Thymus (tissue), 11 donors: ENCODE measurements around the gene CSRNP3. TPM values are rescaled to one million over a fixed set of nuclear protein-coding genes. Genes with fewer than 3 reads are reported as not detected.

ENCODE experiments used
- DNase-seq, 9 donors: peaks; one replicate each; pipeline ENCODE4 v3.0.0-alpha.2; 2013; ENCODE audit warnings: low spot score in 9 of 9, low read depth in 6 of 9, missing footprints in 1 of 9
- H3K27ac ChIP-seq, 2 donors: one replicate each; pipeline ENCODE4 v1.5.1; 2013; ENCODE audit warnings: control low read depth in 1 of 2, low read depth in 1 of 2, low read length in 1 of 2, mild to moderate bottlenecking in 1 of 2, moderate library complexity in 1 of 2
- H3K27me3 ChIP-seq, 2 donors: one replicate each; pipeline ENCODE4 v1.5.1; 2013; ENCODE audit warnings: low read length in 1 of 2; ENCODE audit not compliant: control insufficient read depth in 2 of 2, insufficient read depth in 1 of 2
- H3K36me3 ChIP-seq, 2 donors: one replicate each; pipeline ENCODE4 v1.5.1; 2013; ENCODE audit warnings: low read length in 1 of 2, mild to moderate bottlenecking in 1 of 2, moderate library complexity in 1 of 2; ENCODE audit not compliant: control insufficient read depth in 2 of 2, insufficient read depth in 2 of 2
- H3K4me1 ChIP-seq, 2 donors: one replicate each; pipeline ENCODE4 v1.5.1; 2013; ENCODE audit warnings: low read length in 2 of 2; ENCODE audit not compliant: control insufficient read depth in 2 of 2, insufficient read depth in 2 of 2
- H3K4me3 ChIP-seq, 2 donors: one replicate each; pipeline ENCODE4 v1.5.1; 2013; ENCODE audit warnings: low read length in 2 of 2, control low read depth in 1 of 2, mild to moderate bottlenecking in 1 of 2
- H3K9me3 ChIP-seq, 2 donors: one replicate each; pipeline ENCODE4 v1.5.1; 2013; ENCODE audit warnings: low read length in 1 of 2, mild to moderate bottlenecking in 1 of 2; ENCODE audit not compliant: control insufficient read depth in 2 of 2, insufficient read depth in 1 of 2
- WGBS: extraction: QIAGEN DNeasy Blood & Tissue Kit; methylation state at CpG from one replicate; pipeline ENCODE4 v1.1.7; 2013; 5-methylcytosine and 5-hydroxymethylcytosine counted together
- polyA plus RNA-seq: library from polyadenylated mRNA; stranded (reverse); fragments of 200-250 nt; gene quantifications from one replicate; pipeline ENCODE4 v1.2.3, GENCODE V29; 2013
- total RNA-seq: library from RNA; stranded (reverse); fragments of 120-200 nt; gene quantifications from one replicate; pipeline ENCODE4 v1.2.4, GENCODE V29; 2013
- donor health status: healthy.

Gene CSRNP3
- total and polyA plus RNA-seq, 2 donors, result 0.68 to 1.7 TPM

DNA sequence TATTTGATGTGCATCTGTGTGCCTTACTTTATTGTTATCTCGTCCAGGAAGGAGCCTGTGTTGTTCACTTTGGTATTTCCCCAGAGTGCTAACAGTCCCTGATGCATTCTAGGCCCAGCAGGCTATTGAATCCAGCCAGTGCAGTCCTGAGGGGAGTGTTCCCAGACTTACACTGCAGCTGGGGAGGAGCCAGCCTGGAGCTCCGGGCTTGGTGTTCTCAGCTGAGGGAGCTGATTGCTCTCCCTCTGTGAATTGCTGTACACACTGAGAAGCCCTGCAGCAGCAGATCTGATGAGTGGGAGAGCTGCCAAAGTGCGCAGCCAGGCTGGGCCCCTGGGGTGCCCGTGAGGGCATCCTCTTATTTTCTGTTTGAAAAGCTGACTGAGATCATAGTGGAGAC, 165.4 kb downstream of the CSRNP3 start:
- no peak for DNase-seq
- Histone ChIP-seq H3K36me3 (no peaks in the 10 kb centered on the region), H3K4me1 (peaks cover 0 to 4% of the 10 kb centered on the region in 2 donors), H3K4me3 (no peak overlapping the region), H3K9me3 (no peaks in the 10 kb centered on the region), H3K27me3 (no peaks in the 10 kb centered on the region), H3K27ac (no peak overlapping the region)
- 90% methylated on average over 4 of the region's 4 CpGs for WGBS

DNA sequence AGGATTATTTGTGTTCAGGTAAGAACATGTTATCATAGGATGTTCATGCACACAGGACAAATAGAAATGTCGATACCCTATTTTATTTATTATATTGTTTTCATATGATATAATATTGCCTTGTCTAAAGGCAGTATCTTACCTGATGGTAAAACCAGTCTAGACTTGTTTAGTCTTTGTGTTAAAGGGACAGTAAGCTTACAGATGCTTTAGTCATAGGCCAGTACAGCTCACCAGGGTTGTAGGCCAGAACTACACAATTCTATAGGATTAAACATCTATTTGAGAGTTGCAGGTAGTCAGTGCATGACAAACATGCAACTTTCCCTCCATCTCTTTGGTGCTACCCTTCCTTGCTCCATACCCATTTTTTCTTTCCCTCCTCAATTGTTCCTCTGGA, 166.0 kb downstream of the CSRNP3 start:
- H3K36me3 ChIP-seq, result no peaks in the 10 kb centered on the region
- H3K9me3 ChIP-seq, result no peaks in the 10 kb centered on the region
- no peak overlapping the region for H3K4me3 ChIP-seq
- WGBS, result 94% methylated on average over 1 of the region's 1 CpG
- H3K27me3 ChIP-seq, result no peaks in the 10 kb centered on the region
- H3K4me1 ChIP-seq, result peaks cover 0 to under 1% of the 10 kb centered on the region in 2 donors
- no peak for DNase-seq
- H3K27ac ChIP-seq, result no peak overlapping the region

GRCh38 chr2:165636959-165637358, 167.5 kb downstream of the CSRNP3 start:
- H3K9me3 ChIP-seq, result no peaks in the 10 kb centered on the region
- H3K27me3 ChIP-seq, result no peaks in the 10 kb centered on the region
- no peak overlapping the region for H3K4me3 ChIP-seq
- H3K27ac ChIP-seq, result no peak overlapping the region
- WGBS, result 91% methylated on average over 1 of the region's 1 CpG
- H3K36me3 ChIP-seq, result no peaks in the 10 kb centered on the region
- DNase-seq, result no peak
- H3K4me1 ChIP-seq, result no peaks in the 10 kb centered on the region

DNA sequence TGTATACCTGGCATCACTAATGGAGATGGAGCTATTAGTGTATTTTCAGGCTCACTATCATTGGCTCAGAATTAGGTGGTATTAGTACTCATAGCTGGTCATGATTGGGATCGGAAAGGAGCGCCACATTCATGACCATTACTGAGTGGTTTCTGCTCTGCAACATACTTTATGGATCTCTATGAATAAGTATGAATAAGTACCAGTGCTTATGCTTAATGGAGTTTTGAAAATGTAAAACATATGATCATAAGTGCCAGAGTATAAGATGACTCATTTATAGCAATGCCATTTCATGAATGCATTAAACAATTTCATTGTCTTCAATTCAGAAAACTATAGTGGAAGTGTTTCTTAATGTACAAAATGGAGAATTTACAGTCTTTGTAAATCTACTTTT, 167.9 kb downstream of the CSRNP3 start:
- Histone ChIP-seq H3K27ac (no peak overlapping the region), H3K27me3 (no peaks in the 10 kb centered on the region), H3K4me3 (no peak overlapping the region), H3K4me1 (no peaks in the 10 kb centered on the region), H3K9me3 (no peaks in the 10 kb centered on the region), H3K36me3 (no peaks in the 10 kb centered on the region)
- over 99% methylated on average over 2 of the region's 2 CpGs for WGBS
- no peak for DNase-seq

DNA sequence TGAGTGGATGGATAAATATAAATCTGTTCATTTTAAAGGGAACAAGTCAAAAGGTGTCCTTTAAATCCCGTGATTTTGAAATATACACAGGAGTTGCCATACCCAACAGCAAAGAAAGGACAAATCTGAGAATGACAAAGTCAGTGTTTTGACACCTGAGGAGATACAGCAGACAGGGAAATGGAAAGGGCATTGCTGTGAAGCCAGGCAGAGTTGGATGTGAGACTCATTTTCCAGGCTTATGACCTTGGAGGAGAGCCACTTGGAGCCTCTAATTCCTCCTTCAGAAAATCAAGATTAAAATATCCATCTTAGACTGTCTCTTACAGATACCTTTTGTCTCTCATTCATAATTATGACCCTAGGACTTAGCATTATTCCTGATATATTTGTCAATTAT, 170.0 kb downstream of the CSRNP3 start:
- DNase-seq, result no peak
- H3K27me3 ChIP-seq, result no peaks in the 10 kb centered on the region
- 93% methylated on average over 1 of the region's 1 CpG for WGBS
- no peaks in the 10 kb centered on the region for H3K9me3 ChIP-seq
- no peak overlapping the region for H3K27ac ChIP-seq
- no peaks in the 10 kb centered on the region for H3K36me3 ChIP-seq
- H3K4me1 ChIP-seq, result no peaks in the 10 kb centered on the region
- H3K4me3 ChIP-seq, result no peak overlapping the region

DNA sequence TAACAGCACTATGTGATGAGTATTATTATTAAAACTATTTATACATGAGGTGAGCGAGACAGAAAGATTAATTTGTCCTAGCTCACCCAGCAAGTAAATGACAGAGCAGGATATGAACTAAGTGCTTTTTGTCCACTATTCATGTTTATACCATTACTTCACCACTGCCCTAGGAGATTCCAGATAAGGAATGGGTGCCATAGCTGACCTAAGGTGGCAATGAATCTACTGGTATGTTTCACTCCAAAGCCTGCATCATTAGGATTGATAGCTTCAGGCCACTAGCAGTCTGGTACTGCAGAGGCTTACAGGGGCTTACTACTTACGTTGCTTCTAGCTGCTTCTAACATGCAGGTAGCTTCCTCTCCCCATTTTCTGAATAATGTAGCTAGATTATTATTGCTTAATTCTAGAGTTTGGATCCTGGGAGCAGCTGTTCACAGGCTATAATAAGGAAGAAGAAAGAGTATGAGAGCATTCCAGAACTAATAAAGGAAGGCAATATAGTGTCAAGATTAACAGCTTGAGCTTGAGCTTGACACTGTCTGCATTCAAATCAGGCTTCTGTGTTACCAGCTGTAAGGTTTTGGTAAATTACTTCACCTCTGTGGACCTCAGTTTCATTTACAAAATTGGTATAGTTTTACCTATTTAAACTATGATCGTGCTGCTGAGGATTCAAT, 170.9 kb downstream of the CSRNP3 start:
- Histone ChIP-seq H3K36me3 (no peaks in the 10 kb centered on the region), H3K4me1 (no peaks in the 10 kb centered on the region), H3K27me3 (no peaks in the 10 kb centered on the region), H3K4me3 (no peak overlapping the region), H3K9me3 (no peaks in the 10 kb centered on the region), H3K27ac (no peak overlapping the region)
- DNase-seq, result no peak
- whole genome bisulfite sequencing, result 84% methylated on average over 3 of the region's 3 CpGs

DNA sequence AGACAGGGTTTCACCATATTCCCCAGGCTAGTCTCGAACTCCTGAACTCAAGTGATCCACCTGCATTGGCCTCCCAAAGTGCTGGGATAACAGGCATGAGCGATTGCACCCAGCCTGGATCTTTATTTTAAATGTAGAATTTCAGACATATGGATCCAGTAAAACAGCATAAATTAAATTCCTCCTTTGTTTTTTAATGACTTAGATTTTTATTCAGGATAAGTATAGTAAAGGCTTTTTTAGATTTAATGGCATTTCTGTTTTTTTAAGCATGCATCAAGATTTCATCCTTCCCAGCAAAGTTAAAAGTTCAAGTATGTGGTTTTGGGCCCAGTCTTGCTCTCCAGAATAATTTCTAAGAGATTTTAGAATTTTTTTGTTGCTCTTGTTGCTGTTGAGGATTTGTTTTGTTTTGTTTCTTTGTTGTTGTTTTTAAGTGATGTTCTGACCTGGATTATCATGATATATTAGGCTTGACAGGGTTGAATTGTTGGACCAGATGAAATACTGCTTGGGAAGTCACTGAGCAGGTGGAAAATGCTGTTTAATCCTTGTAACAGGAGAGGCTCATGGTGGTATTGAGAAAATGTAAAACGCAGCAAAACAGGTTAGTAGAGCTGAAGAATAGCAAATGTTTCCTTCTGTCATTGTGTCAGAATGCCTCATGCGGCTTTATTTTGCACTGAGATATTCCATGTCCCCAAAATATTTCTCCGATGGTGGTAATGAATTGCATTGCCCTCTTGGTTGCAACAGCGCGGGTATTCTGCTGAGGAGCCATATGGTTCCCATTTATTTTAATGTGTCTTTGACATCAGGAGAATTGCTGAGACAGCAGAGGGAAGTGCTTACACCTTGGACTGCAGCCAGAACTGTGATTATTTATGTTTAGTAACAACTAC, 176.7 kb downstream of the CSRNP3 start:
- no peaks in the 10 kb centered on the region for H3K9me3 ChIP-seq
- no peaks in the 10 kb centered on the region for H3K36me3 ChIP-seq
- no peak overlapping the region for H3K4me3 ChIP-seq
- H3K4me1 ChIP-seq, result no peaks in the 10 kb centered on the region
- 92% methylated on average over 7 of the region's 7 CpGs for WGBS
- DNase-seq, result no peak
- H3K27me3 ChIP-seq, result no peaks in the 10 kb centered on the region
- H3K27ac ChIP-seq, result no peak overlapping the region

- no peak for DNase-seq
- Histone ChIP-seq H3K4me1 (no peaks in the 10 kb centered on the region), H3K4me3 (no peak overlapping the region), H3K27ac (no peak overlapping the region), H3K27me3 (no peaks in the 10 kb centered on the region), H3K36me3 (no peaks in the 10 kb centered on the region), H3K9me3 (no peaks in the 10 kb centered on the region)
- WGBS, result over 99% methylated on average over 2 of the region's 2 CpGs
These were observed 177.9 kb downstream of the CSRNP3 start for GRCh38 chr2:165647409-165647808.

- Histone ChIP-seq H3K36me3 (no peaks in the 10 kb centered on the region), H3K4me1 (no peaks in the 10 kb centered on the region), H3K9me3 (no peaks in the 10 kb centered on the region), H3K27ac (no peak overlapping the region), H3K27me3 (no peaks in the 10 kb centered on the region), H3K4me3 (no peak overlapping the region)
- 96% methylated on average over 4 of the region's 4 CpGs for WGBS
- no peak for DNase-seq
These were observed 179.3 kb downstream of the CSRNP3 start for GRCh38 chr2:165648801-165649200.
